Adrenal gland (tissue), 12 donors: ENCODE results near the gene TMEM184A. TPM values are rescaled to one million over a fixed set of nuclear protein-coding genes. Genes with fewer than 3 reads are reported as not detected.

Experiments used
- DNase-seq, 7 donors: peaks; one replicate each; pipeline ENCODE4 v3.0.0-alpha.2; 2019 to 2020
- H3K27ac ChIP-seq, 5 donors: fragments of 200-600 bp; sonication (generic) in 4 of 5; 1 replicate in 3 of 5; 2 replicates in 2 of 5; pipeline versions ENCODE4 v1.5.1 to v1.8.0; 2016 to 2020; ENCODE audit warnings: mild to moderate bottlenecking in 1 of 5
- H3K27me3 ChIP-seq: fragments of 200-600 bp; 2 replicates; pipeline ENCODE4 v1.8.0; 2021
- H3K36me3 ChIP-seq, 2 donors: fragments of 200-600 bp; replicated peaks in 1 of 2; 1 replicate in 1 of 2; 2 replicates in 1 of 2; pipeline versions ENCODE4 v1.5.1 to v1.8.0; 2018 to 2022
- H3K4me1 ChIP-seq, 2 donors: fragments of 200-600 bp; replicated peaks in 1 of 2; 1 replicate in 1 of 2; 2 replicates in 1 of 2; pipeline versions ENCODE4 v1.5.1 to v1.8.0; 2018 to 2021
- H3K4me3 ChIP-seq, 4 donors: fragments of 200-600 bp; sonication (generic) in 3 of 4; one replicate each; pipeline ENCODE4 v1.5.1; 2016 to 2018
- H3K9me3 ChIP-seq, 3 donors: fragments of 200-600 bp; sonication (generic) in 1 of 3; replicated peaks in 1 of 3; 1 replicate in 2 of 3; 2 replicates in 1 of 3; pipeline versions ENCODE4 v1.5.1 to v1.8.0; 2016 to 2021
- POLR2A ChIP-seq, 2 donors: fragments of 450-650 bp; IDR thresholded peaks; one replicate each; pipeline ENCODE4 v1.6.1; 2017; ENCODE audit warnings: antibody characterized with exemption in 2 of 2, mild to moderate bottlenecking in 2 of 2, moderate library complexity in 1 of 2
- WGBS, 4 donors: extraction: QIAGEN DNeasy Blood & Tissue Kit in 2 of 4; methylation state at CpG; one replicate each; pipeline versions ENCODE4 v1.1.5 to v1.1.7; 2013 to 2017; 5-methylcytosine and 5-hydroxymethylcytosine counted together
- intact Hi-C, 2 donors: fragments of 100-400 bp; cut with DNase I; formaldehyde crosslinking; loops; one replicate each; pipeline versions ENCODE4 v1.14.1 to v1.15.0; 2022 to 2023
- polyA plus RNA-seq, 3 donors: library from polyadenylated mRNA; stranded (reverse); fragments of 200-250 nt in 2 of 3; fragments of 350-450 nt in 1 of 3; fragmentation: Illumina TruSeq in 1 of 3; extraction: RNeasy Lipid Tissue Mini Kit (QIAGEN cat#74804) in 1 of 3; gene quantifications; one replicate each; pipeline ENCODE4 v1.2.3, GENCODE V29; 2013 to 2014
- total RNA-seq, 9 donors: library from RNA; depleted of rRNA in 4 of 9; stranded (reverse); fragments of >200 nt in 4 of 9; fragments of 120-200 nt in 1 of 9; fragmentation: NEBNext Ultra II Directional in 1 of 9; extraction: Animal tissue kit (Norgen Biotek cat#: 25700) in 1 of 9; gene quantifications; one replicate each; pipeline versions ENCODE4 v1.1.0 to v1.2.4, GENCODE V29; 2013 to 2023
- TF ChIP-seq, protein P1 (sequence below), 6 experiments: fragments of 450-650 bp in 4 of 6; fragments of 200-600 bp in 2 of 6; sonication (generic) in 1 of 6; IDR thresholded peaks; 1 replicate in 5 of 6; 2 replicates in 1 of 6; pipeline versions ENCODE4 v1.5.1 to v1.8.0; 2016 to 2021; ENCODE audit warnings: antibody characterized with exemption in 6 of 6, mild to moderate bottlenecking in 2 of 6, moderate library complexity in 1 of 6
- donor health status: healthy with polysubstance abuse.
- donor health status: Bipolar disorder and iron deficiency.
- donor health status: DM: yes; HTN: yes; CAD: no.
- donor health status: DM: no; HTN: no; CAD: no.
- donor health status: DM: no; HTN: no; CAD: no.
- donor health status: DM: yes; HTN: yes; CAD: no.

Gene TMEM184A
- total and polyA plus RNA-seq, 12 donors = 0.06 to 2.1 (median 0.79) TPM; not detected in 2

DNA sequence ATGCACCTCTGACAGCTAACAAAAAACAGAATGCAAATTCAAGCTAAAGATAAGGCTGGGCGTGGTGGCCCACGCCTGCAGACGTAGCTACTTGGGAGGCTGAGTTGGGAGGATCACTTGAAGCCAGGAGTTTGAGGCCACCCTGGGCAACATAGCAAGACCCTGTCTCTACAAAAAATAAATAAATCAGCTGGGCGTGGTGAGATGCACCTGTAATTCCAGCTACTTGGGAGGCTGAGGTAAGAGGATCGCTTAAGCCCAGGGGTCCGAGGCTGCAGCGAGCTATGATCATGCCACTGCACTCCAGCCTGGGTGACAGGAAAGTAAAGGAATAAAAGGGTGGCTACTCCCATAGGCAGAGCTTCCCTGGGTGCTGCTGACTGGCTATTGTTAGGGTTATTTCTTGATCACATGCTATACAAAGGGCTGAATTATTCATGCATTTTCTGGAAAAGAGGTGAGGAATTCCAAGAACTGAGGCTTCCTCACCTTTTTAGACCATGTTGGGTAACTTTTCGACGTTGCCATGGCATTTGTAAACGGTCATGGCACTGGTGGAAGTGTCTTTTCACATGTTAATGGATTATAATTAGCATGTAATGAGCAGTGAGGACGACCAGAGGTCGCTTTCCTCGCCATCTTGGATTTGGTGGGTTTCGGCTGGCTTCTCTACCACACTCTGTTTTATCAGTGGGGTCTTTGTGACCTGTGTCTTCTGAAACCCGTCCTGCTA, 20.7 kb upstream of the TMEM184A start:
- Histone ChIP-seq H3K36me3 (no peaks in the 10 kb centered on the region), H3K4me1 (peaks cover 2 to 3% of the 10 kb centered on the region in 2 donors), H3K27ac (no peak overlapping the region), H3K27me3 (no peaks in the 10 kb centered on the region), H3K4me3 (no peak overlapping the region), H3K9me3 (no peaks in the 10 kb centered on the region)
- TF ChIP-seq, protein P1, sequence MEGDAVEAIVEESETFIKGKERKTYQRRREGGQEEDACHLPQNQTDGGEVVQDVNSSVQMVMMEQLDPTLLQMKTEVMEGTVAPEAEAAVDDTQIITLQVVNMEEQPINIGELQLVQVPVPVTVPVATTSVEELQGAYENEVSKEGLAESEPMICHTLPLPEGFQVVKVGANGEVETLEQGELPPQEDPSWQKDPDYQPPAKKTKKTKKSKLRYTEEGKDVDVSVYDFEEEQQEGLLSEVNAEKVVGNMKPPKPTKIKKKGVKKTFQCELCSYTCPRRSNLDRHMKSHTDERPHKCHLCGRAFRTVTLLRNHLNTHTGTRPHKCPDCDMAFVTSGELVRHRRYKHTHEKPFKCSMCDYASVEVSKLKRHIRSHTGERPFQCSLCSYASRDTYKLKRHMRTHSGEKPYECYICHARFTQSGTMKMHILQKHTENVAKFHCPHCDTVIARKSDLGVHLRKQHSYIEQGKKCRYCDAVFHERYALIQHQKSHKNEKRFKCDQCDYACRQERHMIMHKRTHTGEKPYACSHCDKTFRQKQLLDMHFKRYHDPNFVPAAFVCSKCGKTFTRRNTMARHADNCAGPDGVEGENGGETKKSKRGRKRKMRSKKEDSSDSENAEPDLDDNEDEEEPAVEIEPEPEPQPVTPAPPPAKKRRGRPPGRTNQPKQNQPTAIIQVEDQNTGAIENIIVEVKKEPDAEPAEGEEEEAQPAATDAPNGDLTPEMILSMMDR (IDR thresholded peaks at IDR 0.05) = no peak
- TF ChIP-seq POLR2A (IDR thresholded peaks at IDR 0.05) = no peak
- intact Hi-C loops = loop anchor here (10.0 kb wide), 2 partner anchors 638 to 778 kb away; partner anchors contain the start of gene EIF3B (in 1 of the 2)
- no peak for DNase-seq
- WGBS, 4 donors = 69 to 75% (median 71%) methylated on average over 15 of the region's 15 CpGs

DNA sequence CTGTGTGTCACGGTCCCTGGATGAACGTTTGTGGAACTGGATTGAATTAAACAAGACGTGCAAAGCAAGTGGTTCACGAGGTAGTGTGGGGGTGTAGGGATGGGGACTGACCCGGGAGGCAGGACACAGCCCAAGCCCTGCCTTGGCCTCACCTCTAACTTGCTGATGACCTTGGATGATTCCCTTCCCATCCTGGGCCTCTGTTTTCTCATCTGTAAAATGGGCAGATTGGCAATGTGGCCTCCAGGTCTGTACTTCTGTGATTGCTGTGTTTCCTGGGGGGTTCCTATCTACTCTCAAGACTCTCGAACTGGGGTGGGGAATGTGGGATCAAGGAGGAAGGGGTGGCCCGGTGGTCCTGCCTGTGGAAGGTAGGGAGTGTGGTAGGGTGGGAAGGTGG, 19.8 kb upstream of the TMEM184A start:
- H3K4me3 ChIP-seq = no peak overlapping the region
- intact Hi-C loops = loop anchor here (10.0 kb wide), 2 partner anchors 639 to 779 kb away; partner anchors contain the start of gene EIF3B (in 1 of the 2)
- no peak overlapping the region for H3K27ac ChIP-seq
- H3K36me3 ChIP-seq = no peaks in the 10 kb centered on the region
- DNase-seq = no peak
- WGBS, 4 donors = 78 to 90% (median 86%) methylated on average over 7 of the region's 7 CpGs
- H3K9me3 ChIP-seq = no peaks in the 10 kb centered on the region
- TF ChIP-seq, protein P1 (IDR thresholded peaks at IDR 0.05) = no peak
- no peak for TF ChIP-seq POLR2A (IDR thresholded peaks at IDR 0.05)
- H3K27me3 ChIP-seq = no peaks in the 10 kb centered on the region
- H3K4me1 ChIP-seq = peaks cover 11 to 12% of the 10 kb centered on the region in 2 donors

DNA sequence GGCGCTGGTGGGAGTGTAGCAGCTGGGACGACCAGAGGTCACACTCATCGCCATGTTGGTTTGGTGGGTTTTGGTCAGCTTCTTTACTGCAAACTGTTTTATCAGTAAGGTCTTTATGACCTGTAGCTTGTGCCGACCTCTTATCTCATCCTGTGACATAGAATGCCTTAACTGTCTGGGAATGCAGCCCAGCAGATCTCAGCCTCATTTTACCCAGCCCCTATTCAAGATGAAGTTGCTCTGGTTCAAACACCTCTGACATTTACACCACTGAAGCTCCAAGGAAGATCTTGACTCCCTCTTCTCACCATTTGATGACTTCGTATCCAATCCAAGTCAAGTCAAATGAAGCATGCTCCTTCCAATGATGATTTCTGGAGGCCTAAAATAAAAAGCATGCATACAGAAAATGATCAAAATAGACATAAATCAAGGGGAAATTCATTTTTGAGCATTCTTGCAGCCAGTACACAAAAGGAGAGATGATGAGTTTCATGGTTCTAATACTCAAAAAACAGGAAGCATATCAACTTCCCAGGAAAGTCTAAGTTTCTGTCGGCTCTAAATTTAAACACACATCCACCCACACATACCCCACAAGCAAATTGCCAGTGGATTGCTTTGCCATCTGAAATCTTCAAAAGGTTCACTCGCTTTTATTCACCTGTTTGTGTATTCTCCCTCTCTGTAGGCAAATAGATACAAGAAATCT, 16.3 kb upstream of the TMEM184A start:
- TF ChIP-seq POLR2A (IDR thresholded peaks at IDR 0.05) = no peak
- TF ChIP-seq, protein P1 (IDR thresholded peaks at IDR 0.05) = no peak
- WGBS, 4 donors = 68 to 88% (median 86%) methylated on average over 4 to 7 of the region's 7 CpGs
- intact Hi-C loops = loop anchor here (10.0 kb wide), 2 partner anchors 643 to 783 kb away; partner anchors contain the start of gene EIF3B (in 1 of the 2)
- no peak for DNase-seq
- H3K9me3 ChIP-seq = no peaks in the 10 kb centered on the region
- H3K4me3 ChIP-seq = no peak overlapping the region
- H3K27me3 ChIP-seq = no peaks in the 10 kb centered on the region
- H3K4me1 ChIP-seq = peaks cover 22 to 24% of the 10 kb centered on the region in 2 donors
- H3K36me3 ChIP-seq = peaks cover 0 to 6% of the 10 kb centered on the region in 2 donors
- peak overlapping the region in 1 of 5 donors; percentile 44 for H3K27ac ChIP-seq
